COLO668 (cell line): Measurements from ENCODE around the gene RARG.
A peak's percentile ranks its signal among the peaks of the same experiment; 100 is the strongest.

Experiments used
- DNase-seq: peaks from one replicate; lab custom pipeline; 2025; ENCODE audit not compliant: unreplicated experiment; lab: John Stamatoyannopoulos, UW

RARG gene

DNA sequence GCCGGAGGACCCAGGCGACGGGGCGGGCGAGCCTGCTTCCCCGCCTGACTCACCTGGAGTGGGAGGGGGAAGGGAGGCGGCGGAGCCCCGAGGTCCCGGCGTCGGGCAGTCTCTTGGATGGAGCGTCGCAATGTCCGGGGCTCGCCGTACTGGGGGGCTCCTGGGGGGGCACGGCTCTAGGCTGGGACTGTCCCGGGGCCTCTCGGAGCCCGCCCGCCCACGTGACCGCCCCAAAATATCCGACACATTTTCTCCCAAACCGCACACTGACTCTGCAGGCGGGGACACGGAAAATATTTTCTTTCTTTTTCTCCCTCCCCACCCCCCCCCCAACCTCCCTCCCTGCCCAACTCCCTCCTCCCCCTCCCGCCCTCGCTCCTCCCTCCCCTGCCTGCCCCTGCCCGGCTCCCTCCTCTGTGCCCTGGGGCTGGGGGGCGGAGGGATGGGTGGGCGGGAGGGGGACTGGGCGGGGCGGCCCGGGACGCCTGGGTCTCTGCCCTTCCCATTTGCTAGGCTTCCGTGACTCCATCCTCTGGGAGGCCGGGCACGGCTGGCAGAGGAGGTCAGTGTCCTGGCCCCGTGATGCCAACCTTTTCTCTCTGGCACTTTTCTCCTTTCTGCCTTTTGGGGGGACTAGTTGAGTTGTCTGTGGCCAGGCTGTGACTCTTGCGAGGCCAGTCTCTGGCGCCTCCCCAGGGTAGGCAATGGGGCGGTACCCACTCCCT lies at the start of gene RARG:
RARG (minus strand) TSS at position 289 of the 725 bp plus-strand sequence. CDS start 4,664 bp downstream, outside the sequence.
- no peak for DNase-seq

DNA sequence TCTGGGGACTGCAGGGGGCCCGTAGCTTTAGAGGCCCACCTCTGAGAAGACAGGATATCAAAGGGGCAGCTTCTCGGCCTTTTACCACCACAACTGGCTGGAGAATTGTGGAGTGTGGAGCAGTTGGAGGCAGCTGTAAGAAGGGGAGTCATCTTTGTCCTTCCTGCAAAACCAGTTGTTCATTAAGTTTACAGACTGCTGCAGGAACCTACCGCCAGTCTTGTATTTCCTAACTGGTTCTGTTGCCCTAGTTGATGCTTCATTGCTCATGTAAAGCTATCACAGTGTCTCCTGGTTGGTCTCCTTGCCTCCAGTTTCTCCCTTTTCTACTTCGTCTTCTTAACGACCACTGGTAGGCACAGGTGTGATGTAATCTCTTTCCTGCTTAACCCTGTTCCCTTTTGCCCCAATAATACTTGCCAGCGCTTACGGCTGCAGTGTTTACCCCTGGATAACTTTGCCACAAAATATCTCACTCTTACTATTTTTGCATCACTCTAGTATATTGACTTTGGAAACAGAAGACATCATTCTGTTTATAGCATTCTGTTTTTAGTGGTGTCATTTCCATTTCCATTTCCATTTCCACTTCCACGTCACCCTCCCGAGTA lies 48.0 kb upstream of the RARG start:
- DNase-seq: no peak

DNA sequence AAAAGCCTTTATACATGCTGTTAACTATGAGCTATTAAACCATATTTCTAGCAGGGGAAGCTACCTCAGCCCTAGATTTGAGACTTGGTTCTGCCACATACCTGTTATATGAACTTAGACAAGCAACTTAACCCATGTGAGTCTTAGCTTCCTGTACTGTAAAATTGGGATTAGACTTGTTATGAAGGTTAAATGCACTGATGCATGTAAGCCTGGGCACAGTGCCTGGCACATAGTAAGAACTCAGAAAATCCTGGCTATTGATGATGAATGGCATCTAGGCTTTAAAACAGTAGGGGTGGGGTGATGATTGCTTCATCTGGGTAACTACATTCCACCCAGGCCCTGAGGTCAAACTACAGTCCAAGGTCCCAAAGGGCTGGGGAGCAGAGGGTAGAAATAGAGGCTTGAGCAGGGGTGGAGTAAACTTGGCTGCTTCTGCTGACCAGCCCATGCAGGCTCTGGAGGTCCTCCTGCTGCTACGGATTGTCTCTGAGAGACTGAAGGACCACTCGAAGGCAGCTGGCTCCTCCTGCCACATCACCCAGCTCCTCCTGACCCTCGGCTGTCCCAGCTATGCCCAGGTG lies 47.4 kb upstream of the RARG start:
- DNase-seq: no peak

DNA sequence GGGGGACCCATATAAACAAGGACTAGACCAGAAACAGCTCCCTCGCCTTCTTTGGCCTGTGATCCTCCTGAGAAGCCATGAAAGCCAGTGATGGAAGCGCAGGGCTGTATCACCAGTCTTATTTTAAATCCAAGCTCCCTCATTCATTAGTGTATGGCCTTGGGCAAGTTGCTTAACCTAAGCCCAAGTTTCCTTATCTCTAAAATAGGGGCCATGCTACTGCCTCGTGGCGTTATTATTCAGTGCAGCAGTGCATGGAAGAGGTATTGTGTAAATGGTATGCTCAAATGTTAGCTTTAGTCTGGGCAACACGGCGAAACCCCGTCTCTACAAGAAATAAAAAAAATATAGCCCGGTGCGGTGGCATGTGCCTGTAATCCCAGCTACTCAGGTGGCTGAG lies 46.0 kb upstream of the RARG start:
- no peak for DNase-seq

DNA sequence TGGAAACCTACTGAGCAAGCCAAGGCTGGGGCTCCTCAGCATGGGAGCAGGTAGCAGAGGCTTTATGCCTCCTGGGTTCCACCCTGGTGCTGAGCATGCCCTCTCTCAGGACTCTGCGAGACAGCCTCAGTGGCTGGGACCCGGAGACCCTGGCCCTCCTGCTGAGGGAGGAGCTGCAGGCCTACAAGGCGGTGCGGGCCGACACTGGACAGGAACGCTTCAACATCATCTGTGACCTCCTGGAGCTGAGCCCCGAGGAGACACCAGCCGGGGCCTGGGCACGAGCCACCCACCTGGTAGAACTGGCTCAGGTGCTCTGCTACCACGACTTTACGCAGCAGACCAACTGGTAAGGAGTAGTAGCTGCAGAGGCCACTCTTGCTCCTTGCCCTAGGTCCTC lies 44.5 kb upstream of the RARG start:
- DNase-seq: no peak

DNA sequence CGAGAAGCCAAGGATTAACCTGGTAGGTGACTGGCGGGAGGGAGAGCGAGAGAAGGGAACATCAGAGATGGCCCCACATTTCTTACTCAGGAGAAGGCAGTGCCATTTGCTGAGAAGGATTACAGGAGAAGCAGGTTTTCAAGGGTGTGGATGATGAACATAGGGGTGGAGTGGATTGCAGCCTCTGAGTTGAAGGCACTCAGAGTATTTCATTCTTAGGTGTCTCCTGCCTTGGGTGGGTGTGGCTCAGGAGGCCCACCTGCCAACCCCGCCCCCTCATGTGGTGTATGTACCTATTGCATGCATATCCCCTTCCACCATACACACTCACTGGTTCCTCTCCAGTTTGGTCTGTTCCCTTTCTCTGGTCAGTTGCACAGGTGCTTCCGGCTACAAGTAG lies 42.4 kb upstream of the RARG start:
- no peak for DNase-seq

DNA sequence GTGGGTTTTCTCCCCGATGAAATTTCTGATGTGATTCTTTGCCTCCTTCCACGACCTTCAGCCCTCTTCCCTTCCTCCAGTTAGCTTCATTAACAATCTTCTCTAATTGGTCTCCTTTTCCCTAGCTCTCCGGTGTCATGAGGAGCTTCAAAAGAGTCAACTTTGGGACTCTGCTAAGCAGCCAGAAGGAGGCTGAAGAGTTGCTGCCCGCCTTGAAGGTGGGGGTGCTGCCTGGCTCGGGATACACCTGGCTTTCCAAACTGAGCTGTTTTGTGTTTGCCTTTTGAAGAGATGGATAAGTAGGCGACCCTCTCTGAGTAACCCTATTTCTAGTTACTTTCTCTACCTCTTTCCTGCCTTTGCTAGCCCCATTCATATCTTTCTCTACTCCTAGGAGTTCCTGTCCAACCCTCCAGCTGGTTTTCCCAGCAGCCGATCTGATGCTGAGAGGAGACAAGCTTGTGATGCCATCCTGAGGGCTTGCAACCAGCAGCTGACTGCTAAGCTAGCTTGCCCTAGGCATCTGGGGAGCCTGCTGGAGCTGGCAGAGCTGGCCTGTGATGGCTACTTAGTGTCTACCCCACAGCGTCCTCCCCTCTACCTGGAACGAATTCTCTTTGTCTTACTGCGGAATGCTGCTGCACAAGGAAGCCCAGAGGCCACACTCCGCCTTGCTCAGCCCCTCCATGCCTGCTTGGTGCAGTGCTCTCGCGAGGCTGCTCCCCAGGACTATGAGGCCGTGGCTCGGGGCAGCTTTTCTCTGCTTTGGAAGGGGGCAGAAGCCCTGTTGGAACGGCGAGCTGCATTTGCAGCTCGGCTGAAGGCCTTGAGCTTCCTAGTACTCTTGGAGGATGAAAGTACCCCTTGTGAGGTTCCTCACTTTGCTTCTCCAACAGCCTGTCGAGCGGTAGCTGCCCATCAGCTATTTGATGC lies 36.9 kb upstream of the RARG start:
- DNase-seq: peak; percentile 2

DNA sequence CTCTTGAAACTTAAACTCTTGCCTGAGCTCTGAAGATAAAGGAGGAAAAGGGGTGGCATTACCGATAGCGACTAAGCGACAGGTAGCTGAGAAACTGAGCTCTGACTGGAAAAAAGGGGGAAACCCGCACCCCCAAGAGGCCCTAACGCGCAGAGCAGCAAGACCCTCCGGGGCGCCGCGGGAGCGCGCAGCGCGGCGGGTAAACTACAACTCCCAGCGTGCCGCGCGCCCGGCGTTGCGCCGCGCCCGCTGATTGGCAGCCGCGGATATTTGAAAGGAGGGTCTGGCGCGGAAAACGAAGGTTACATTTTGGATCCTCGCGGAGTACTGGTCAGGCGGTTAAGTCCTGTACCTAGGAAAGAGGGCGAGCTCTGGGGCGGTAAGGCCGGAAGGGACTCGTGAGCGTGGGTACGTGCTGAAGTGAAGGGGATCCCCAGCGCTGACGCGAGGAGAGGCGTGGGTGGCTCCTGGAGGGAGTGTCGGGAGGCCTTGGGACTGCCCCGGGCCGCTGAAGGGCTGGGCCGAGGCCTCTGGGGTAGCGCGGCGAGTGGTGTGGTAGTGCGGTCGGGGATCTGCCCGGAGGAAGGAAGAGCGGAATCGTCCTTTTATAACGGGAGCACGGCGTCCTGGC lies 36.1 kb upstream of the RARG start, which contains the start of gene ESPL1:
ESPL1 (plus strand) TSS at position 301 of the 631 bp plus-strand sequence. CDS start 468 bp downstream, outside the sequence.
- DNase-seq: peak; percentile 65

DNA sequence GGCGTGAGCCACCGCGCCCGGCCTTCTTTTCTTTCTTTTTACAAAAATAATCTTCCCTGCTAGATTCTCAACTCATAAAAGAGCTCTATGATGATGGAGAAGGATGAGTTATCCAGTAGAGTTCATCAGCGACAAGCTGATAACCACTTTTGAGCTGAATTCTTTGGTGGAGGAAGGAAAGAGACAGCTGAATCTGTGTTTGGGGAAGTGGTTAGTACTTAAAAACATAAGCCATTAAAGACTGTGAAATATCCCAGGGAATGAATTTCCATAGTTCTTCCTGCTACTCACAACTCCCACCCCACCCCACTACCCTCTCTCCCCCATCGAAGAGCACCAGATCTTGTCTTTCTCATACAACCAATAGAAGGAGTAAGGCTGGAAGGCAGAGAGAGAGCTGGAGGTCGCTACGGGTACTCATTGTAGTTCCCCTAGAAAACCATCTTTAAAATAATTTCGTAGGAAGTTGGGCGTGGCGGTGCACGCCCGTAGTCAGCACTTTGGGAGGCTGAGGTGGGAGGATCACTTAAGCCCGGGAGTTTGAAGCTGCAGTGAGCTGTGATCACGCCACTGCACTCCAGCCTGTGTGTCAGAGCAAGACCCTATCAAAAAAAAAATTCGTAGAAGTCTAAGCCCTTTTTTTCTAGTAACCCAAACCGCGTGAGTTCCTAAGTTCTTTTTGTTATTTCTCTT lies 35.4 kb upstream of the RARG start:
- DNase-seq: no peak

DNA sequence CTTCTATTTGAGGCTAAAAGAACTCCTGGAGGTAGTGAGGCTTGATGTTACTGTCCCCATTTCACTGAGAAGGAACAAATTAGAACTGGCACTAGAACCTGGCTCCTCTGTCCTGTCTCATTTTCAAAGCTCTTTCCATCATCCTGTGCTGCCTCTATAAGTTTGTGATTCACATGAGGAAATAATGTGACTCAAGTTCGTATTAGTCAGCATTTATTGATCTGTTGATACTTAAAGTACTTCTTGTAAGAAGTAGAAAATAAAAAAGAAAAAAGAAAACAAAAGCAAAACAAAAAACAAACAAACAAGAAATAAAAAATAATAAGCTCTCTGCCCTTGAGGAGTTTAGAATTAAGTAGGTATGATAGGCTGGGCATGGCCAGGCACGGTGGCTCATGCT lies 33.8 kb upstream of the RARG start:
- no peak for DNase-seq

DNA sequence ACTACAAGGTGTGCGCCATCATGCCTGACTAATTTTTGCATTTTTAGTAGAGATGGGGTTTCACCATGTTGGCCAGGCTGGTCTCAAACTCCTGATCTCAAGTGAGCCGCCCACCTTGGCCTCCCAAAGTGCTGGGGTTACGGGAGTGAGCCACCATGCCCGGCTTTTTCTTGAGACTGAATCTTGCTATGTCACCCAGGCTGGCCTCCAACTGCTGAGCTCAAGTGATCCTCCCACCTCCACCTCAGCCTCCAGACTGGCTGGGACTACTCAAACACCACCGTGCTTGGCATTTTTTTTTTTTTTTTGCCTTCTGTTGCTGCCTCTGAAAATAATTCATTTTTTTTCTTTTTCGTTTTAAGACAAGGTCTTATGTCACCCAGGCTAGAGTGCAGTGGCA lies 27.9 kb upstream of the RARG start:
- DNase-seq: no peak

DNA sequence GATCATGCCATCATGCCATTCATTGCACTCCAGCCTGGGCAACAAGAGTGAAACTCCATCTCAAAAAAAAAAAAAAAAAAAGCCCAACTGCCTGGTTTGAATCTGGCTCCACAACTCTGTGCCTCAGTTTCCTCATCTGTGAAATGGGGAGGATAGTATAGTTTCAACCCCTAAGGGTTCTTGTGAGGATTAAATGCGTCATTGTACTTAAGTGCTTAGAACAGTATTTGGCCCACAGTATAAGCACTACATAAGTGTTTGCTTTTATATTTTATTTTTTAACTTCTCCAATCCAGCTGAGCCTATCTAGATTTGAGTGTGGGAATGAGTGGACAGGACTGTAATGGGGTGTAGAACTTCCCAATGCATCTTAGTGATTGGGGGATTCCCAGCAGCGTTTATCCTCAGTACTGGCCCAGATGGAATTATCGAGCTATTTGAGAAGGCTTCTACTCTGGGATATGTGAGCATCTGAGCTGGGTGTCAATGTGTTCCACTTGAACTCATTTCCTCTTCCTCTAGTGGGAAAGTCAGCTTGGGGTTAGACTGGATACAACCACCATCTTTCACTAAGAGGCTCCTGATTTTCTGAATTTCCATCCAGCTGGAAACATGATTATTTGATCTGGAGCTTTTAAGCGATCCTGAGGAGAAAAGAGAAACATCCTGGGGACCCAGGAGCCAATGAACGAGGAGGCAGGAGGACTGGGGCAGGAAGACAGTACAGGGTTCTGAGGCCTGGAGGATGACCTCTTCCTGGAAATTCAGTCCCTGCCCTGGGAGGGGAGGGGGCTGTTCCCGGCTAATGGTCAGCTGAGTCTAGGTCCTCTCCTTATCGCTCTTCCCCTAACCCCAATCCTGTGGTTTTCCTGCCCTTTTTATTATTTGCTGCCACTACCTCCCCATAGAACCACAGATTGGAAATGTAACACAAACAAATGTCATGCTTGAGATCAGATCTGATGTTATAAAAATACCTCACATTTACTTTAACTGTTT lies 26.8 kb upstream of the RARG start:
- DNase-seq: no peak

DNA sequence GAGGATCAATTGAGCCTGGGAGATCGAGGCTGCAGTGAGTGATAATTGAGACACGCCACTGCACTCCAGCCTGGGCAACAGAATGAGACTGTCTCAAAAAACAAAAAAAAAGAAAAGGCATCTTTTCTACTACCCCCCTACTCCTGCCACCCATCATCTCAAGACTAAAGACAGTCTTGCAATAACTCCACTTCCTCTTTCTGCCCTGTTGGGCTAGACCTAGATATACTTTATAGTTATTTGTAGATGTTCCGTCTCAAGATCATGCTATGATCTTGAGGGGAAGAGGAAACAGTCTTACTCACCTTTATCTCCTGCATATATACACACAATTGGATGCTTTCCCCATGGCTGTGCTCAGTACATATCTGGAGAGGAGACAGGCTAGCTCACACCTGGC lies 24.0 kb upstream of the RARG start:
- DNase-seq: no peak

DNA sequence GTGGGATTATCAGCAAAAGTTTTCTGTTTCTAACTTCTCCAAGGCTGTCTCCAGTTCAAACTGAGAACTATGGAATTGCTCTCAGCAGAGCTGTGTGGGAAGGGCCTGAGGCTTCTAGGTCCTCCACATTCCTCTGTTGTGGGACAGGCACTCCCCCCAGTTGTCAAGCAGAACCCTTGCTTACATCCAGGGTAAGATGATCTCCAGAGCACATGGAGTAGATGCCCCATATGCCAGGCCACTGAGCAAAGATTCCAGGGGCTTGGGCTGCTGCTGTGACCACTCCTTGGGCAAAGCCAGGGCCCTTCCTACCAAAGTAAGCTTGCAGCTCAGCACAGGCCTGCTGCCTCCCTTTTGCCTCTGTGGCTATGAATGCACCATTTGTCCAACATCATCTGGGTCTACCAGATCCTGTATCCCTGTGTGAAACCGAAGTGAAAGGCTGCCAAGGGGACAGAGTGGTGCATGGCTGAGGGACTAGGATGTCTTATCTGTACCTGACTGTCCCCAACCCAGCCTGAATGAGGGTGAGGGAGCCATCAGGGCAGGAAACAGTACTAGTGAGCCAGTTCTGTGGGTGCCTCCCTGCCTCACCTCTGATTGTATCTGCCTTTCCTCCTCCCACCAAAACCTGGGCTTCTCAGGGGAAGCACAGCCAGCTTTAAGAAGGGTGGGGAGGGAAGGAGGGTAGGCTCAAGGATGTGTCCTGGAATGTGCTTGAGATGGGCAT lies 23.0 kb upstream of the RARG start:
- no peak for DNase-seq

DNA sequence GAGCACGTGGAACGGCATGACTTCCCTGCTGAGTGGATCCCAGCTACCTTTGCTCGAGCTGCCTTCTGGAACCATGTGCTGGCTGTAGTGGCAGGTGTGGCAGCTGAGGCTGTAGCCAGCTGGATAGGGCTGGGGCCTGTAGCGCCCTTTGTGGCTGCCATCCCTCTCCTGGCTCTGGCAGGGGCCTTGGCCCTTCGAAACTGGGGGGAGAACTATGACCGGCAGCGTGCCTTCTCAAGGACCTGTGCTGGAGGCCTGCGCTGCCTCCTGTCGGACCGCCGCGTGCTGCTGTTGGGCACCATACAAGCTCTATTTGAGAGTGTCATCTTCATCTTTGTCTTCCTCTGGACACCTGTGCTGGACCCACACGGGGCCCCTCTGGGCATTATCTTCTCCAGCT lies 21.3 kb upstream of the RARG start:
- no peak for DNase-seq

DNA sequence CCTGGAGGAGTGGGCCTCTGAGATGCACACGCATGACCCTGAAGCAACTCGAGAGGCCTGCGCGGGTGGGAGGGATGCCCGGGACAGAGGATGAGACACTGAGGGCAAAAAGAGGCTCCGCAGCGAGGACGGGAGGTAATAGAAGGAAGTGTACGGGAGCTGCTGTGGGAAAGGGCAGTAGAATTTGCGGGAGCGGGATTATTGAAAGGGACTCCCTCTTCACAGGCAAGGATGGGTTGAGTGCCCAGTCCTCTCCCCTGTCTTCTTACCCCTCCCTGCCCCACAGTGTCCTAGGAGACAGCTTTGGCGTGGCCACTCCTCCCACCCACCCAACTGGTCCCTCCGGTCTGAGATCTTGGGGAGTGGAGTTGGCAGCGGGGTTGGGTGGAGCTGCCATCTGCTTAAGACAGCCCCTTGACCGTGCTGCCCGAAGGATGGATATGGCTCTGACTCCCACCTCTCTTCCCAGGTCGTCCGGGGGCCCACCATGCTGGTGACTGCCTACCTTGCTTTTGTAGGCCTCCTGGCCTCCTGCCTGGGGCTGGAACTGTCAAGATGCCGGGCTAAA lies 20.4 kb upstream of the RARG start:
- no peak for DNase-seq

DNA sequence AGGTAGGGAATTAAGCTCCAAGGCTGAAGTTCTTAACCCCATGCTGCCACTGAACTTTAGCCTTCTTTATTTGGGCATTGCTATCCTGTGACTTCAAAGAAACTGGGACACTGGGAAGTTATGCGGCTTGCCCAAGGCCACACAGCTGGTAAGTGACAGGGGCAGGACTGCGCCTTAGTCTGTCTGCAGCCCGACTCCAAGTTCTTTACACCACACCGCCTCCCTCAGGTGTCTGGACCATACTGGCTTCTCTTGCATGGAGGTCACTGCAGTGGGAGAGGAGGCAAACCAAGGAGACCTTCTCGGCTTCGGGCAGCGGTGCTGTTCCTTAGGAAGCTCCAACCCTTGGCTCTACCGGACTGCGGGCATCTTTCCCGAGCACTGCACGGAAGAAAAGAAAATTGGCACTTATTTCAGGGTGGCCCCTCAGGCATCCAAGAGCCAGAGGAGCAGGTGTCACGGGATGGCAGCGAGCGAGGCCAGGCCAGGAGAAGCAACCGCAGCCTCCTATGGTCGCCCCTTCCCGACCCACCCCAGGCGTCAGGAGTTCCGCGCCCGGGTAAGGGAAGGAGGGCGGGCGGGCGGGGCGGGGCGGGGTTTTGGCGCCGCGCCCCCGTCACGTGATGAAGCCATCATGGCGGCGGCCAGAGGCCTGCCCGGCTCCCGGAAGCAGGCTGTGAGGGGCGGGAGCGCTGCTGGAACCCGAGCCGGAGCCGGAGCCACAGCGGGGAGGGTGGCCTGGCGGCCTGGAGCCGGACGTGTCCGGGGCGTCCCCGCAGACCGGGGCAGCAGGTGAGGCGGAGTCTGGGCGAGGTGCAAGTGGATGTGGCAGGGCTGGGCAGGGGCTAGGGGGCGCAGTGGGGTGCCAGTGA lies 19.7 kb upstream of the RARG start:
- peak; percentile 80 for DNase-seq
